ENCODE measurements around the gene DEDD2.

The DEDD2 gene

GRCh38 chr19:42253245-42254088 lies 36.0 kb upstream of the DEDD2 start:
- Histone ChIP-seq H3K4me3 (ENCODE audit: low read length in 2 of 2) (peak overlapping the region; percentile 90 to 91), H3K4me1 (ENCODE audit: control insufficient read depth, insufficient read depth, low read length) (peaks cover 51% of the 10 kb centered on the region), H3K27me3 (ENCODE audit: control insufficient read depth in 1 of 2, insufficient read depth in 2 of 2, low read length in 2 of 2) (no peaks in the 10 kb centered on the region), H3K27ac (ENCODE audit: low read length) (peak overlapping the region; percentile 98), H3K36me3 (ENCODE audit: control insufficient read depth in 2 of 2, insufficient read depth in 2 of 2, low read length in 2 of 2) (peaks cover 4 to 6% of the 10 kb centered on the region in 2 donors), H3K9me3 (ENCODE audit: control insufficient read depth in 2 of 2, low read length in 2 of 2) (no peaks in the 10 kb centered on the region), H3K9ac (ENCODE audit: low read length in 2 of 2) (peak overlapping the region; percentile 69 to 99)

GRCh38 chr19:42252365-42253244 lies 35.1 kb upstream of the DEDD2 start:
- H3K9me3 ChIP-seq (ENCODE audit: control insufficient read depth in 2 of 2, low read length in 2 of 2): no peaks in the 10 kb centered on the region
- peak overlapping the region; percentile 81 to 88 for H3K4me3 ChIP-seq (ENCODE audit: low read length in 2 of 2)
- H3K9ac ChIP-seq (ENCODE audit: low read length in 2 of 2): peak overlapping the region; percentile 69 to 81
- peak overlapping the region; percentile 89 for H3K27ac ChIP-seq (ENCODE audit: low read length)
- H3K27me3 ChIP-seq (ENCODE audit: control insufficient read depth in 1 of 2, insufficient read depth in 2 of 2, low read length in 2 of 2): no peaks in the 10 kb centered on the region
- peaks cover 51% of the 10 kb centered on the region for H3K4me1 ChIP-seq (ENCODE audit: control insufficient read depth, insufficient read depth, low read length)
- H3K36me3 ChIP-seq (ENCODE audit: control insufficient read depth in 2 of 2, insufficient read depth in 2 of 2, low read length in 2 of 2): peaks cover 4 to 9% of the 10 kb centered on the region in 2 donors

GRCh38 chr19:42251572-42252358 lies 34.3 kb upstream of the DEDD2 start:
- H3K27ac ChIP-seq (ENCODE audit: low read length): peak overlapping the region; percentile 89
- H3K9ac ChIP-seq (ENCODE audit: low read length in 2 of 2): peak overlapping the region in 1 of 2 donors; percentile 25
- peaks cover 53% of the 10 kb centered on the region for H3K4me1 ChIP-seq (ENCODE audit: control insufficient read depth, insufficient read depth, low read length)
- peaks cover 4 to 9% of the 10 kb centered on the region in 2 donors for H3K36me3 ChIP-seq (ENCODE audit: control insufficient read depth in 2 of 2, insufficient read depth in 2 of 2, low read length in 2 of 2)
- H3K9me3 ChIP-seq (ENCODE audit: control insufficient read depth in 2 of 2, low read length in 2 of 2): no peaks in the 10 kb centered on the region
- H3K27me3 ChIP-seq (ENCODE audit: control insufficient read depth in 1 of 2, insufficient read depth in 2 of 2, low read length in 2 of 2): no peaks in the 10 kb centered on the region
- H3K4me3 ChIP-seq (ENCODE audit: low read length in 2 of 2): peak overlapping the region; percentile 21 to 59

- H3K27me3 ChIP-seq (ENCODE audit: control insufficient read depth in 1 of 2, insufficient read depth in 2 of 2, low read length in 2 of 2): no peaks in the 10 kb centered on the region
- H3K9me3 ChIP-seq (ENCODE audit: control insufficient read depth in 2 of 2, low read length in 2 of 2): no peaks in the 10 kb centered on the region
- H3K9ac ChIP-seq (ENCODE audit: low read length in 2 of 2): peak overlapping the region; percentile 29 to 42
- H3K4me3 ChIP-seq (ENCODE audit: low read length in 2 of 2): peak overlapping the region; percentile 0 to 59
- H3K4me1 ChIP-seq (ENCODE audit: control insufficient read depth, insufficient read depth, low read length): peaks cover 54% of the 10 kb centered on the region
- H3K27ac ChIP-seq (ENCODE audit: low read length): peak overlapping the region; percentile 89
- peaks cover 4 to 9% of the 10 kb centered on the region in 2 donors for H3K36me3 ChIP-seq (ENCODE audit: control insufficient read depth in 2 of 2, insufficient read depth in 2 of 2, low read length in 2 of 2)
Observed at GRCh38 chr19:42250666-42251531, 33.4 kb upstream of the DEDD2 start.

GRCh38 chr19:42250183-42250665 lies 32.7 kb upstream of the DEDD2 start:
- Histone ChIP-seq H3K9me3 (ENCODE audit: control insufficient read depth in 2 of 2, low read length in 2 of 2) (no peaks in the 10 kb centered on the region), H3K27ac (ENCODE audit: low read length) (peak overlapping the region; percentile 60), H3K4me3 (ENCODE audit: low read length in 2 of 2) (peak overlapping the region; percentile 0 to 57), H3K27me3 (ENCODE audit: control insufficient read depth in 1 of 2, insufficient read depth in 2 of 2, low read length in 2 of 2) (no peaks in the 10 kb centered on the region), H3K9ac (ENCODE audit: low read length in 2 of 2) (peak overlapping the region; percentile 42 to 51), H3K4me1 (ENCODE audit: control insufficient read depth, insufficient read depth, low read length) (peaks cover 54% of the 10 kb centered on the region), H3K36me3 (ENCODE audit: control insufficient read depth in 2 of 2, insufficient read depth in 2 of 2, low read length in 2 of 2) (peaks cover 4 to 9% of the 10 kb centered on the region in 2 donors)

- H3K4me3 ChIP-seq (ENCODE audit: low read length in 2 of 2): no peak overlapping the region
- peak overlapping the region in 1 of 2 donors; percentile 51 for H3K9ac ChIP-seq (ENCODE audit: low read length in 2 of 2)
- H3K9me3 ChIP-seq (ENCODE audit: control insufficient read depth in 2 of 2, low read length in 2 of 2): no peaks in the 10 kb centered on the region
- H3K36me3 ChIP-seq (ENCODE audit: control insufficient read depth in 2 of 2, insufficient read depth in 2 of 2, low read length in 2 of 2): peaks cover 4 to 9% of the 10 kb centered on the region in 2 donors
- H3K27ac ChIP-seq (ENCODE audit: low read length): peak overlapping the region; percentile 60
- H3K4me1 ChIP-seq (ENCODE audit: control insufficient read depth, insufficient read depth, low read length): peaks cover 59% of the 10 kb centered on the region
- H3K27me3 ChIP-seq (ENCODE audit: control insufficient read depth in 1 of 2, insufficient read depth in 2 of 2, low read length in 2 of 2): no peaks in the 10 kb centered on the region
Observed at GRCh38 chr19:42249769-42250168, 32.3 kb upstream of the DEDD2 start.

- H3K27ac ChIP-seq (ENCODE audit: low read length): peak overlapping the region; percentile 60
- peaks cover 60% of the 10 kb centered on the region for H3K4me1 ChIP-seq (ENCODE audit: control insufficient read depth, insufficient read depth, low read length)
- no peaks in the 10 kb centered on the region for H3K27me3 ChIP-seq (ENCODE audit: control insufficient read depth in 1 of 2, insufficient read depth in 2 of 2, low read length in 2 of 2)
Observed at GRCh38 chr19:42249149-42249750, 31.8 kb upstream of the DEDD2 start.

GRCh38 chr19:42248270-42249148 lies 31.0 kb upstream of the DEDD2 start:
- Histone ChIP-seq H3K9me3 (ENCODE audit: control insufficient read depth in 2 of 2, low read length in 2 of 2) (no peaks in the 10 kb centered on the region), H3K4me1 (ENCODE audit: control insufficient read depth, insufficient read depth, low read length) (peaks cover 65% of the 10 kb centered on the region), H3K9ac (ENCODE audit: low read length in 2 of 2) (no peak overlapping the region), H3K4me3 (ENCODE audit: low read length in 2 of 2) (no peak overlapping the region), H3K27me3 (ENCODE audit: control insufficient read depth in 1 of 2, insufficient read depth in 2 of 2, low read length in 2 of 2) (no peaks in the 10 kb centered on the region), H3K36me3 (ENCODE audit: control insufficient read depth in 2 of 2, insufficient read depth in 2 of 2, low read length in 2 of 2) (peaks cover 4 to 9% of the 10 kb centered on the region in 2 donors), H3K27ac (ENCODE audit: low read length) (peak overlapping the region; percentile 60)

More at GRCh38 chr19:42249149-42249750, 31.8 kb upstream of the DEDD2 start:
- Histone ChIP-seq H3K9me3 (ENCODE audit: control insufficient read depth in 2 of 2, low read length in 2 of 2) (no peaks in the 10 kb centered on the region), H3K9ac (ENCODE audit: low read length in 2 of 2) (no peak overlapping the region), H3K4me3 (ENCODE audit: low read length in 2 of 2) (no peak overlapping the region), H3K36me3 (ENCODE audit: control insufficient read depth in 2 of 2, insufficient read depth in 2 of 2, low read length in 2 of 2) (peaks cover 4 to 9% of the 10 kb centered on the region in 2 donors)

Data from stomach smooth muscle (tissue), 2 donors.